Activated CD8-positive, alpha-beta memory T cell treated with anti-CD3 and anti-CD28 coated beads, Interleukin-2, amount 50 U/mL, for 48 hours (primary cell): ENCODE results near the gene TMEM255B.

Experiments used
- DNase-seq: peaks from one replicate; pipeline ENCODE4 v3.0.0-alpha.2; 2020

TMEM255B gene

DNA sequence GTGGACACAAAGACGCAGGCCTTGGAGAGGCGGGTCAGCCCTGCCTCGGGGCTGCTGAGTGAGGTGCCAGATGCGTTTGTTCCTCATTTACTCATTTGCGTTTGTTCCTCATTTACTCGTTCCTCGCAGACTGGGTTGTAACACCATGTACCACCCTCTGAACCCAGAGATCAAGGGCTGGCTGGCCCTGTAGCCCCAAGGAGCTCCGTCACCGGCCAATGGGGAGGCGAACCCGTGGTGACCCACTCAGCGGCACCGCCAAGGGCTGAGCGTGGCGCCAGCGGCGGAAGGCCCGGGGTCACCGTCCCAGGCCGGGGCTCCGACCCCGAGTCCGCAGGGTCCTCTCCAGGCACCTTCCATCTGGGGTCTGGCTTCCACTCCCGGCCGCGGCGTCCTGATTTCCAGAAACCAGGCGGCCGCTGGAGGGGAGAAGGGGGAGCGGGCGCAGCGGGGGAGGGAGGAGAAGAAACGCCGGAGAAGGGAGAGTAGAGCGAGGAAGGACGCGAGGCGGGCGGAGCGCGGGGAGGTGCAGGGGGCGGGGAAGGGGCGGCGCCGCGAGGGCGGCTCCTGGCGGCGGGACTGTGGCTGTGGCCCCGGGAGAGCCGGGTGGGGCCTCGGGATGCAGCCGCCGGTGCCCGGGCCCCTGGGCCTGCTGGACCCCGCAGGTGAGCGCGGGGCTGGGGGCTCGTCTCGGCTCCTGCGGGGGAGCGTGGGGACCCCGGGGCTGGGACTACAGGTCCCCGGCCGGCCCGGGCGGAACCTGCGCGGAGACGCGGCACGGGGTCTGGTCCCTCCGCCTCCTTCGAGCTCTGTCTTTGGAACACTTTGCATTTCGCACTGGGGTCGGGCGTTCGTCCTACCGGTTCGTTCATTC, at the start of gene TMEM255B:
TMEM255B (plus strand) TSS at position 576 of the 874 bp plus-strand sequence; CDS start at position 620, 44 bp downstream.
- DNase-seq = peak; percentile 89

DNA sequence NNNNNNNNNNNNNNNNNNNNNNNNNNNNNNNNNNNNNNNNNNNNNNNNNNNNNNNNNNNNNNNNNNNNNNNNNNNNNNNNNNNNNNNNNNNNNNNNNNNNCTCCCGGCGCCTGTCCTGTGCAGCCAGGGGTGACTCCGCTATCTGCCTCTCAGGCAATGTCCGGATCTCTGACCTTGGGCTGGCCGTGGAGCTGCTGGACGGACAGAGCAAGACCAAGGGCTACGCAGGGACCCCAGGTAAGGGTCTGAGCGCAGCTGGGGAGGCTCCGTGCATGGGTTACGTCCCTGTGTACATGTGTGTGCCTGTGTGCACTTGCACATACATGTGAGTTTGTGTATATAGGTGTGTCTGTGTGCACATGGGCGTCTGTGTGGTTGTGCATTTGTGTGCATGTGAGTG, 36.1 kb upstream of the TMEM255B start:
- no peak for DNase-seq

DNA sequence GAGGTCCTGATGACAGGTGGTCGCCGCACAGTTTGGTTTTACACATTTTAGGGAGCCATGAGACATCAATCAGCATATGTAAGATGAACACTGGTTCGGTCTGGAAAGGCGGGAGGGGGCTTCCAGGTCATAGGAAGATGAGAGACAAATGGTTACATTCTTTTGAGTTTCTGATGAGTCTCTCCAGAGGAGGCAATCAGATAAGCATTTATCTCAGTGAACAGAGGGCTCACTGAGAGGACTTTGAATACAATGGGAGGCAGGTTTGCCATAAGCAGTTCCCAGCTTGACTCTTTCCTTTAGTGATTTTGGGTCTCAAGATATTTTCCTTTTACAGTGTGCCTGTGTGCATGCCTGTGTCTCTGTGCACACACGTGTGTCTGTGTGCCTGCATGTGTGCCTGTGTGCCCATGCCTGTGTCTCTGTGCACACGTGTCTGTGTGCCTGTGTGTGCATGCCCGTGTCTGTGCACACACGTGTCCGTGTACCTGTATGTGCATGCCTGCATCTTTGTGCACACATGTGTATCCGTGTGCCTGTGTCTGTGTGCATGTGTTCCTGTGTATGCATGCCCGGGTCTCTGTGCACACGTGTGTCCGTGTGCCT, 35.5 kb upstream of the TMEM255B start:
- DNase-seq = no peak

DNA sequence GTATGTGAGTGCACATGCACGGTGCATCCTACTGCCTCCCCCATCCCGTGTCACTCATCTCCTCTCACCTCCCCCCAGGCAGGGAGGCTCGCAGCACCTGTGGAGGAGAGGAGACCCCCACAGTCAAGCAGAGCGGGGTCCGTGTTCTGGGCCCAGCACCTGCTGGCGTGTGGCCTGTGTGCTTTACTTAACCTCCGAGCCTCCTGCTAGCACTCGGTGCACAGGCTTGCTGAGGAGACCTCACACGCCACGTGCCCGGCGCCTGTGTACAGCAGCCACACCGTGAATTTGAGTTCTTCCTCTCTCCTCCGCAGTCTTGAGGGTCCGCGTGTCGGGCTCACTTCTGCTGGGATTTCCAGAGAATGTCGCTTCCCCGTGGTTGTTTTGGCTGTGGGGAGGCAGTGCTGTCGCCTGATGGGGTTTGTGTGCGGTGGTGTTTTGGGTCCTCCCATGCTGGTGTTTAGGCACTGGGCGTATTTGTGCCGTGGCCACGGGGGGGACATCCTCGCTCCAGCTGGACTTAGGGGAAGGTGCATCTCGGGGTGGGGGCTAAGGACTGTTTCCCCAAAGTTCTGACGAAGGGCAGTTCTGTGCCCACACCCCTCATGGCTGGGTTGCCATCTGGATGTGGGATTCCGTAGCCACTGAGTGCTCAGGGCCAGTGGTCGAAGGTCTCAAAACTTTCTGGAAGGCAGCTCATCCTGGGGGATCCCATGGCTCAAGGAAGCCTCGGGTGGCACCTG, 34.8 kb upstream of the TMEM255B start:
- no peak for DNase-seq

DNA sequence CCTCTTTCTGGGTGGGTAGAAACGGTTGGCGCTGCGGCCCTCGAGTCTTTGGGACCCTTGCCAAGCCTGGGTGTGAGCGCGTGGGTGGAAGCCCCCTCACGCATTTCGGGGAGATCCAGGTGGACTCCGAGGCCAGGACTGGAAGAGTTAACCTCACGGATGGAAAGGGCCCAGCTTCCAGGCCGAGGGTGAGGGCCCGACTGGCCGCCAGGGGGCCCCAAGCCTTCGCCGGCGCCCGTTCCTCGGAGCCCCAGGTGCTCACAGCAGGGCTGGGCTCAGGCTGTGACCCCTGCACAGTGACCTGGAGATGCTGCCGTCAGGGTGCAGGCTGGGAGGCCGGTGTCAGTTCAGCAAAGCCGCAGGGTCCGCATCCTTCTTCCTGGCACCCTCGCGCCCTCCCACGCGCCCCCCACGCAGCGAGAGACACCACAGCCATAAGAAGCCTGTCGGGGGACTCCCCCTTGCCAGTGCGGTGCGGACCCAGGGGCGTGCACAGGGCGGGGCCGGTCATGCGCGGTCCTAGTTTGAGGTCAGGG, 34.2 kb upstream of the TMEM255B start:
- DNase-seq = peak; percentile 95

DNA sequence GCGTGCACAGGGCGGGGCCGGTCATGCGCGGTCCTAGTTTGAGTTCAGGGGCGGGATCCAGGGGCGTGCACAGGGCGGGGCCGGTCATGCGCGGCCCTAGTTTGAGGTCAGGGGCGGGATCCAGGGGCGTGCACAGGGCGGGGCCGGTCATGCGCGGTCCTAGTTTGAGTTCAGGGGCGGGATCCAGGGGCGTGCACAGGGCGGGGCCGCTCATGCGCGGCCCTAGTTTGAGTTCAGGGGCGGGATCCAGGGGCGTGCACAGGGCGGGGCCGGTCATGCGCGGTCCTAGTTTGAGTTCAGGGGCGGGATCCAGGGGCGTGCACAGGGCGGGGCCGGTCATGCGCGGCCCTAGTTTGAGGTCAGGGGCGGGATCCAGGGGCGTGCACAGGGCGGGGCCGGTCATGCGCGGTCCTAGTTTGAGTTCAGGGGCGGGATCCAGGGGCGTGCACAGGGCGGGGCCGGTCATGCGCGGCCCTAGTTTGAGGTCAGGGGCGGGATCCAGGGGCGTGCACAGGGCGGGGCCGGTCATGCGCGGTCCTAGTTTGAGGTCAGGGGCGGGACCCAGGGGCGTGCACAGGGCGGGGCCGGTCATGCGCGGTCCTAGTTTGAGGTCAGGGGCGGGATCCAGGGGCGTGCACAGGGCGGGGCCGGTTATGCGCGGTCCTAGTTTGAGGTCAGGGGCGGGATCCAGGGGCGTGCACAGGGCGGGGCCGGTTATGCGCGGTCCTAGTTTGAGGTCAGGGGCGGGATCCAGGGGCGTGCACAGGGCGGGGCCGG, 33.5 kb upstream of the TMEM255B start:
- peak; percentile 73 for DNase-seq

DNA sequence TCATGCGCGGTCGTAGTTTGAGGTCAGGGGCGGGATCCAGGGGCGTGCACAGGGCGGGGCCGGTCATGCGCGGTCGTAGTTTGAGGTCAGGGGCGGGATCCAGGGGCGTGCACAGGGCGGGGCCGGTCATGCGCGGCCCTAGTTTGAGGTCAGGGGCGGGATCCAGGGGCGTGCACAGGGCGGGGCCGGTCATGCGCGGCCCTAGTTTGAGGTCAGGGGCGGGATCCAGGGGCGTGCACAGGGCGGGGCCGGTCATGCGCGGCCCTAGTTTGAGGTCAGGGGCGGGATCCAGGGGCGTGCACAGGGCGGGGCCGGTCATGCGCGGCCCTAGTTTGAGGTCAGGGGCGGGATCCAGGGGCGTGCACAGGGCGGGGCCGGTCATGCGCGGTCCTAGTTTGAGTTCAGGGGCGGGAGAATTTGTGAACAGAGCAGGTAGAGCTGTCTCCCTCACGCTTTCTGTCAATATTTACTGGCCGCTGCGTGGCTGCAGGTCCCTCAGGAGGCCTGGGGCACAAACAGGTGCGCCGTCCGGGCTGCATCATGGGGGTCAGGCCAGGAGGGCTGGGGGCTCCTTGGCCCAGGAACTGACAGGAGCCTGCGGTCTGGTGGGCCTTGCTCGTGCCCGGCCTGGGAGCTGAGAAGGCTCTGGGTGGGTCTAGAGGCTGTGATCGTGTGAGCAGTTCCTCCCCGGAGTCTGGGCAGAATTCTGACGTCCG, 32.8 kb upstream of the TMEM255B start:
- peak; percentile 64 for DNase-seq

DNA sequence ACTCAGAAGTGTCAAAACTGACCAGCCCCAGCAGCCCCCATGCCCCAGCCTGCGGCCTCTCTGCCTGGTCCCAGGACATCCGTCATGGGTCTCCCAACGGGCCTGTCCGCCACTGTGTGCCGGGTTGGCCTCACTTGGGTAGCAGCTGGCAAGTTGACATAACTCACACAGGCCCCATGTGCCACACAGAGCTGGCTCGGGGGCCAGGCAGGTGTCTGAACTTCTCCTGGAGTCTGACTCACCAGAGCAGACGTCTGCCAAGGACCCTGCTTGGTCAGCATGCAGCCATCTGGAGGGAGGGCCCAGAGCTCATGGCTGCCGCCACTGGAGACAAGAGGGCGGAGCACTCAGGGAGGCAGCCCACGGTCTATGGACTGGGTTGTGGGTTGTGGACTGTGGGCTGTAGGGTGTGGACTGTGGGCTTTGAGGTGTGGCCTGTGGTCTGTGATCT, 32.0 kb upstream of the TMEM255B start:
- no peak for DNase-seq

DNA sequence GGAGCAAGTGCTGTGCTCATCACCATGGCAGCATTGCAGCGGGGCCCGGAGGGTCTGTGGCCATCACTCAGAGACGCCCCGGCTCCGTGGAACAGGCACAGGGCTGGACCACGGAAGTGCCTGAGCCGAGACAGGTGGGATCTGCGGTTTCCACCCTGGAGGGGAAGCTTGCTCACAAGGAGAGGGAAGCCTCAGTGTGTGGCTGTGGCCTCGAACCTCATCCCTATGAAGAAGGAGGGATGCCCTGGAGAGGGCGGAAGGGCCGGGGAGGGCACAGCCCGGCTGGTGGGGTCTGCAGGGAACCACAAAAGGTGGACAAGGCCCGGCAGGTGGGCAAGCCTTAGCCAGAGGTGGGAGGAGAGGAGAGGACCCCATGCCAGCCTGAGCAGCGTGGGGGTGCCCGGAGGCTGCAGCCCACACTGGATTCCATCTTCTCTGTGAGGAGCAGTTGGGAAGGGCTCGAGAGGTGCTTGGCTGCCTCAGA, 30.4 kb upstream of the TMEM255B start:
- DNase-seq = no peak

DNA sequence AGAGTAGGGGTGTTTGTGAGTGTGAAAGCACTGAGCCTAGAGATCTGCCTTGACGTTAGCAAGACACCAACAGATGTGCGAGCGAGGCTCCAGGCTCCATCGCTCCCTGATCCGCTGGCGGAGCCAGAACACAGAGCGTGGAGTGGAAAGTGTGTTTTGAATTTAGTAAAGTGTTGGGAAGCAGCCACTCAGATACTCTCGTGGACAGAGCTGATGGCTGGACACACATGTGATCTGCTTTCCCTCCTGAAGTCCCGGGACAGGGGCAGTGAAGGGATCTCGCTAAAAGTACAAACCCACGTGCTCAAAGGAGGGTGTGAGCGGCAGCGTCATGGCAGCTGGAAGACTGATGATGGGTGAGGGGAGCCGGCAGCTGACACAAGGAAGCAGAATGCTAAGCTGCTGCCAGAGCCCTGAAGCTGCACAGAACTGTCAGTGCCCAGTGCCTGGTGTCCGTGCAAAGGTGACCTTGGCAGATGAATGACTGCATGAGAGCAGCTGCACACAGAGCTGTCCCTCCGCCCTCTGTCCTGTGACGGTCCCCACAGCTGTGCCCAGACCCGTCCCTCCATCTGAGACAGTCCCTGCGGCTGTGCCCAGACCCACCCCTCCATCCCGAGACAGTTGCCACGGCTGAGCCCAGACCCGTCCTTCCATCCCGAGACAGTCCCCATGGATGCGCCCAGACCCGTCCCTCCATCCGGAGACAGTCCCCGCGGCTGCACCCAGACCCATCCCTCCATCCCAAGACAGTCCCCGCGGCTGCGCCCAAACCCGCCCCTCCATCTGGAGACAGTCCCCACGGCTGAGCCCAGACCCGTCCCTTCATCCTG, 29.6 kb upstream of the TMEM255B start:
- no peak for DNase-seq

DNA sequence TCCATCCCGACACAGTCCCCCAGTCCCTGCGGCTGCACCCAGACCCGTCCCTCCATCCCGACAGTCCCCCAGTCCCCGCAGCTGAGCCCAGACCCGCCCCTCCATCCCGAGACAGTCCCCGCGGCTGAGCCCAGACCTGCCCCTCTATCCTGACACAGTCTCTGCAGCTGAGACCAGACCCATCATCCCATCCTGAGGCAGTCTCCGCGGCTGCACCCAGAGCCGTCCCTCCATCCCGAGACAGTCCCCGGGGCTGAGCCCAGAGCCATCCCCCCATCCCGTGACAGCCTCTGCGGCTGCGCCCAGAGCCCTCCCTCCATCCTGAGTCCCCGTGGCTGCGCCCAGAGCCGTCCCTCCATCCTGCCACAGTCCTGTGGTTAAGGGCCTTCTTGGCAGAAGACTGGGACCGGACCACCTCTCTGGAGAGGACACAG, 28.8 kb upstream of the TMEM255B start:
- DNase-seq = no peak

DNA sequence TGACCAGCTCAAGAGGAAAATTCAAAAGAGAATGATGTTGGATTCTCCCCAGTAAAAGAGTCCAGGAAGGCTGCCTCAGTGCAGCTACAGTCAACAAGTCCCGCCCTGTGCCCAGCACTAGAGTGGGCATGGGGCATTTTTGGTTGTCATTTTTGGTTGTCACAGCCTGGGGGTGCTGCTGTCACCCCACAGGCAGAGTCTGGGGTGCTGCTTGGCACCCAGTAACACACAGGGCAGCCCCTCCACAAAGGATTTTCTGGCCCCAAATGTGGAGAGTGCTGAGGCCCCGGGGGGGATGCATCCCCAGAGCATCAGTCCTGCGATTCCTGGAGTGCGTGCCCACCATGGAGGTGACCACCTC, 28.2 kb upstream of the TMEM255B start:
- DNase-seq = no peak

DNA sequence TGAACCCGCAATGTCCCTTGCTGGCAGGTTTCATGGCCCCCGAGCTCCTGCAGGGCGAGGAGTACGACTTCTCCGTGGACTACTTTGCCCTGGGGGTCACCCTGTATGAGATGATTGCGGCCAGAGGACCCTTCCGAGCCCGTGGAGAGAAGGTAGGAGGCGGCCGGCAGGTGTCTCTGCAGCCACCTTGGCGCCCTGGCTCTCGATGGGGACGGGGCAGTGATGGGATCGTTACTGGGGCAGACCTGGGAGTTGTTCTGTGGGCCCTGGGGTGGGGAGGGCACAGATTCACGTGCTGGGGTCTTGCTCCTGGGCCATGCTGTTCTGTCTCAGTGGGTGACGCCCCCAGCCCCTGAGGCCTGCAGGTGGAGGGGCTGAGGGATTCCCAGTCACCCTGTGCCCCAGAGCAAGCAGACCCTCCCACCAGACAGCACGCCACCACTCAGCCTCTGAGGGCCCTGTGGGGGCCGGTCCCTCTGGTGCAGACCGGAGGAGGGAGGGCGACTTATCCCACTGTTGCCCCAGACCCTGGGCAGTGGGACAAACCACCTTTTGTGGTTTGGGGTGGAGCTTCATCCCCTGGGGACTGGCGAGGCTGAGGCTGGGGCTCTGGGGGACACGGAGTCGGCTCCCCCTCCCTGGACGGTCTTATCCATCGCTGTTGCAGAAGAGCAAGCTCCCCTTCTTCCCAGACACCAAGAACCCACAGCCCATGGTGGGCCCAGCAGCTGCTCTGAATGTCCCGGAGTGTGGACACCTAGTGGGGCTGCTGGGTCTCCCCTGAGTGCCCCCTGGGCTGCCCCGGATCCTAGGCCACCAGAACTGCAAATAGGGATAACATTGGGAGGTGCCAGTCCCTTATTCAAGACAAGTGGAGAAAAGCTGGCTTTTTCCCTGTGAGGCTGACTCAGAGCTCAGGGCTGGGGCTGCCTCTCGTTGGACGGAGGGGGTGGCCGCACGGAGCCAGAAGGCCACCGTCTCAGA, 27.5 kb upstream of the TMEM255B start:
- no peak for DNase-seq

DNA sequence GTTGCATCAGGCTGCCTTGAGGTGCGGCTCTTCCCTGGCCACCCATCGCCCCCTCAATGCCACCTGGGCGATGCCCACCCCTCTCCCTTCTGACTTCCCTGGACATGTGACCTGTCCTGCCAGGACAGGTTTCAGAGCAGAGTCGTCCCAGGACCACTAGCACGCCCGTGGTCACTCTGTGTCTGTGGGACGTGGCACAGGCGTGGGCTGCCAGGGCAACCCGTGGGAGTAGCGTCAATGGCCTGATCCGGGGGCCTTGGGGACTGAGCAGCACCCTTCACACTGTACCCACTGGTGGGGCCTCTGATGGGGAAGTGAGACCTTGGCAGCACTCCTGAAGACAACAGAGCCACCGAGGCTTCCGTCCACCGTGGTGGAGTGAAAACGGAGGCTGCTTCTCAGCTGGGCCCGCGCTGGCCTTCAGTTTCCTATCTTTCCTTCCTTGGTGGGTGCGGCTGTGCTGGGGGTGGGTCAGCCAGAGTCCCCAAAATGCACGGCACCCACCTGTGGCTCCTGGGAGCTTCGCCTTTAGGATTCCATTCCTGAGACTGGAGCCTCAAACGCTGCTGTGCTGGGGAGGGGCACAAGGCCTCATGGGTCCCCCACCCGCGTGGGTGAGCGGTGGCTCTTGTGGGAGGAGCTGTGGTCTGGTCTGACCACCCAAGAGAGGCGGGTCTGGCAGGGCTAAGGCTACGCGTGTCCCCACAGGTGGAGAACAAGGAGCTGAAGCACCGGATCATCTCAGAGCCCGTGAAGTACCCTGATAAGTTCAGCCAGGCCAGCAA, 26.7 kb upstream of the TMEM255B start:
- DNase-seq = no peak

DNA sequence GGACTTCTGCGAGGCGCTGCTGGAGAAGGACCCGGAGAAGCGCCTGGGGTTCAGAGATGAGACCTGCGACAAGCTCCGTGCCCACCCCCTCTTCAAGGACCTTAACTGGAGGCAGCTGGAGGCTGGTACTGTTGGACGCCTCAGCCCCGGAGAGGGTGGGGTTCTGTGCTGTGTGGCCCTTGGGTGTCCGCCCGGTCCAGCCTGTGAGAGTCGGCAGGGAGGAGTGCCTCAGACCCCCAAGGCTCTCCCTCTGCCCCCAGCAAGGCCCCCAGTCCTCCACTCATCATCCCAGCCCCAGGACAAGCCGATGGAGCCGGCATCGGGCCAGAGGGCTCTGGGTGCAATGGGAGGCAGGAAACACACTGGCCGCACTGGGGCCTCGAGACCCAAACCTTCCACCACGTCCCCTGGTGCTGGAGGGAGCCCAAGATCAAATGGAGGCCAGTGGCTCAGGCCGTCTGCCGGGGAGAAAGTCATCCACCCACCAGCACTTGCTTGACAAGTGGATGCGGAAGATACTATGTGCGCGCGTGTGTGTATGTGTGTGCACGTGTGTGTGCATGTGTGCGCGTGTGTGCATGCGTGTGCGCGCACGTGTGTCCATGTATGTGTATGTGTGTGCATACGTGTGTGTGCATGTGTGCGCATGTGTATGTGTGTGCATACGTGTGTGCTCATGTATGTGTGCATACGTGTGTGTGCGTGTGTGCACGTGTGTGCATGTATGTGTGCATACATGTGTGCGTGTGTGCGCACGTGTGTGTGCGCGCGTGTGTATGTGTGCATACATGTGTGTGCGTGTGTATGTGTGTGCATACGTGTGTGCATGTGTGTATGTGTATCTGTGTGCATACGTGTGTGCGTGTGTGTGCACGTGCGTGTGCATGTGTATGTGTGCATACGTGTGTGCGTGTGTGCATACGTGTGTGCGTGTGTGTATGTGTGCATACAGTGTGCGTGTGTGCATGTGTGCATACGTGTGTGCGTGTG, 25.8 kb upstream of the TMEM255B start:
- no peak for DNase-seq

DNA sequence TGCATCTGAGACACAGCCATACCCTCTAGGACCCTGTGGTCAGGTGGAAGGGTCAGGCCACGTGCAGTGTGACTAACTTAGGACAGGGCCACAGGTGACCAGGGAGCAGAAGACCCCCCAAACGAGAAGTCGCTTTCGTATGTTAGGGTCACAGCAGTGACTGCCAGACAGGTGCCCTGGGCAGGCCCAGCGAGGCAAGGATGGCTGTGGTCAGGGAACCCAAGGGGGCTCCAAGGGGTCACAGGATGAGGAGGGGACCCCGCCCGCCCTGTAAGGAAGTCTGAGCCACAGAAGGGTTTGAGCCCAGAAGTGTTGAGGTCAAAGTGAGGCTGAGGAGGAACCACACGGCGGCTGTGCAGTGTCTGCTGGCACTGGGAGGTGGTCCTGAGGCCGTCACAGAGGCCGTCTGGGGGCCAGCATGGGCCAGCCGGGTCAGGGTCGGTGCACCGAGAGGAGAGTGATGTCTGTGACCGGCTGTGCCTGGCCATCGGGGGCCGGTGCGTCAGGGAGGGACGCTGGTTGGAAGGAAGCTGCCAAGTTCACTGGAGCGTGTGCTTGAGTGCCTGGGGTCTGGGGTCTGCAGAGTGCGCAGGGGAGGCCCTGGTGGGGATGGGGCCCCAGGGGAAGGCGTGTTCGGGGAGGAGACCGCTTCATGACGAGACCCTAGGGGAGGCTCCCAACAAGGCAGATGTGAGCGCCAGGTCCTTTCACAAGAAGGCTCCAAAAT, 24.8 kb upstream of the TMEM255B start:
- no peak for DNase-seq

DNA sequence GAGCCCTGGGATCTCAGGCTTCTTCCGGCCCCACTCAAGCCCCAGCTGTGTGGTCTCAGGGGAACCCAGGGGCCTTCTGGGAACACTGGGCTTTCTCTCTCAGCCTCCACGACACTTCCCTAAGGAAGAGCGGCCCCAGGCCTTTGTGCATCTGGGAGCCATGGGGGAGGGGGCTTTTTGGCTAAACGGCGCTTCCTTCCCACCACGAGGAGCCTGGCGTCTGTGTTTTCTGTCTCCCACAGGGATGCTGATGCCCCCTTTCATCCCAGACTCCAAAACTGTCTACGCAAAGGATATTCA, 24.2 kb upstream of the TMEM255B start:
- no peak for DNase-seq
